HepG2 (cell line): ENCODE data around the gene APOC1. TPM values are rescaled to one million over a fixed set of nuclear protein-coding genes. Genes with fewer than 3 reads are reported as not detected.

Experiments
- ATAC-seq: fragments of 200-7000 bp; cut with Tn5 transposase; 3 replicates; pipeline ENCODE4 v1.9.1; 2020; ENCODE audit warnings: mild to moderate bottlenecking, moderate library complexity
- BruUV-seq: library from RNA; stranded (reverse); fragments of 400-500 nt; replicated peaks from 2 replicates; lab custom pipeline; 2021; lab: Mats Ljungman, UMichigan
- CTCF ChIA-PET: fragments of 300-600 bp; formaldehyde crosslinking; extraction: SDS; loops from one replicate; lab custom pipeline; 2021; ENCODE audit warnings: low total read pairs, inconsistent platforms, low intra/inter-chr PET ratio; lab: Yijun Ruan, JAX
- POLR2A ChIA-PET: fragments of 350-600 bp; sonication (Branson Sonifier 250); formaldehyde crosslinking; loops from one replicate; lab custom pipeline; 2020; ENCODE audit warnings: antibody characterized with exemption, inconsistent platforms; lab: Yijun Ruan, JAX
- DNase-seq: peaks from one replicate; pipeline ENCODE4 v3.0.0-alpha.2; 2015; ENCODE audit warnings: low spot score
- FAIRE-seq: peaks from 3 replicates; lab custom pipeline; 2011; peaks lifted over from hg19 to GRCh38; lab: Jason Lieb, UNC
- H2AFZ ChIP-seq: one replicate; pipeline ENCODE4 v1.6.1; 2011; ENCODE audit warnings: low read length, inconsistent platforms
- H3K27ac ChIP-seq: fragments of 300-600 bp; 3 replicates; pipeline ENCODE4 v1.8.0; 2011; ENCODE audit warnings: mixed run types, mild to moderate bottlenecking, mixed read lengths, low read length, inconsistent platforms; ENCODE audit not compliant: insufficient read depth; ENCODE audit errors: extremely low read length
- H3K27me3 ChIP-seq, 2 experiments: fragments of 200-600 bp in 1 of 2; 2 replicates in 1 of 2; 3 replicates in 1 of 2; pipeline versions ENCODE4 v1.6.0 to v1.8.0; 2011; ENCODE audit warnings: low read length in 2 of 2, mild to moderate bottlenecking in 2 of 2, moderate library complexity in 2 of 2, inconsistent platforms in 1 of 2; ENCODE audit not compliant: insufficient read depth in 2 of 2, control insufficient read depth in 1 of 2
- H3K36me3 ChIP-seq, 2 experiments: fragments of 200-600 bp in 1 of 2; replicated peaks in 1 of 2; 2 replicates in 1 of 2; 3 replicates in 1 of 2; pipeline versions ENCODE4 v1.5.1 to v1.8.0; 2011; ENCODE audit warnings: low read length in 2 of 2, inconsistent platforms in 1 of 2; ENCODE audit not compliant: insufficient read depth in 2 of 2, control insufficient read depth in 1 of 2
- H3K4me1 ChIP-seq: 2 replicates; pipeline ENCODE4 v1.5.1; 2012; ENCODE audit warnings: low read length, inconsistent platforms; ENCODE audit not compliant: insufficient read depth
- H3K4me2 ChIP-seq: 2 replicates; pipeline ENCODE4 v1.6.0; 2011; ENCODE audit warnings: low read depth, low read length, inconsistent platforms
- H3K4me3 ChIP-seq, 3 experiments: fragments of 200-600 bp in 1 of 3; sonication (generic), shearing (Covaris generic) in 1 of 3; replicated peaks in 1 of 3; 2 replicates each; pipeline ENCODE4 v1.5.1; 2011 to 2016; ENCODE audit warnings: low read length in 3 of 3, inconsistent platforms in 2 of 3, low read depth in 2 of 3, mild to moderate bottlenecking in 2 of 3, control low read depth in 1 of 3, mixed read lengths in 1 of 3; ENCODE audit not compliant: insufficient read depth in 1 of 3
- H3K79me2 ChIP-seq: one replicate; pipeline ENCODE4 v1.6.1; 2011; ENCODE audit warnings: low read length, inconsistent platforms; ENCODE audit not compliant: insufficient read depth
- H3K9ac ChIP-seq: 2 replicates; pipeline ENCODE4 v1.6.0; 2011; ENCODE audit warnings: mild to moderate bottlenecking, low read depth, low read length, inconsistent platforms; ENCODE audit not compliant: insufficient read depth
- H3K9me3 ChIP-seq: 2 replicates; pipeline ENCODE4 v1.5.1; 2012; ENCODE audit warnings: mild to moderate bottlenecking, low read length
- H4K20me1 ChIP-seq: 2 replicates; pipeline ENCODE4 v1.6.0; 2011; ENCODE audit warnings: inconsistent platforms, mild to moderate bottlenecking, low read length, moderate library complexity; ENCODE audit not compliant: insufficient read depth
- AGO2 ChIP-seq: fragments of 200-400 bp; formaldehyde crosslinking; optimal IDR thresholded peaks from 2 replicates; pipeline ENCODE3; 2017; ENCODE audit warnings: mild to moderate bottlenecking, low read depth, low read length, moderate library complexity
- CBX2 ChIP-seq, 2 experiments: fragments of 200-600 bp in 1 of 2; sonication (generic); formaldehyde crosslinking in 1 of 2; IDR thresholded peaks; 2 replicates each; pipeline versions ENCODE4 v1.7.0 to v1.8.1; 2018 to 2022; ENCODE audit warnings: low read depth in 2 of 2, low read length in 1 of 2, mild to moderate bottlenecking in 1 of 2, missing genetic modification reagents in 1 of 2
- MAFG ChIP-seq: sonication (generic); formaldehyde crosslinking; IDR thresholded peaks from 2 replicates; pipeline ENCODE4 v1.5.1; 2020; ENCODE audit warnings: mild to moderate bottlenecking, missing genetic modification reagents
- NONO ChIP-seq, 2 experiments: fragments of 450-650 bp in 1 of 2; sonication (generic) in 1 of 2; formaldehyde crosslinking in 1 of 2; IDR thresholded peaks in 1 of 2; conservative IDR thresholded peaks in 1 of 2; 2 replicates each; pipeline versions ENCODE4 v1.6.1 to v1.8.0; 2017 to 2022; ENCODE audit warnings: mild to moderate bottlenecking in 1 of 2, missing genetic modification reagents in 1 of 2, moderate library complexity in 1 of 2
- SP140L ChIP-seq: sonication (generic); formaldehyde crosslinking; IDR thresholded peaks from 2 replicates; pipeline ENCODE4 v1.4.0; 2020; ENCODE audit warnings: missing genetic modification reagents, borderline replicate concordance
- TOE1 ChIP-seq: sonication (generic); formaldehyde crosslinking; IDR thresholded peaks from 2 replicates; pipeline ENCODE4 v1.4.0; 2020; ENCODE audit warnings: mild to moderate bottlenecking, missing genetic modification reagents
- ZBTB3 ChIP-seq: sonication (generic); formaldehyde crosslinking; IDR thresholded peaks from 2 replicates; pipeline ENCODE4 v1.4.0; 2020; ENCODE audit warnings: low read depth, mild to moderate bottlenecking, moderate library complexity, missing genetic modification reagents, borderline replicate concordance
- ZBTB33 ChIP-seq: sonication (generic); formaldehyde crosslinking; IDR thresholded peaks from 2 replicates; pipeline ENCODE4 v1.4.0; 2020; ENCODE audit warnings: missing genetic modification reagents
- ZC3H13 ChIP-seq: sonication (generic); formaldehyde crosslinking; IDR thresholded peaks from 2 replicates; pipeline ENCODE4 v1.8.1; 2023; ENCODE audit warnings: mild to moderate bottlenecking, missing genetic modification reagents, moderate library complexity
- ZKSCAN1 ChIP-seq: fragments of 150-350 bp; IDR thresholded peaks from 2 replicates; pipeline ENCODE4 v1.6.1; 2014; ENCODE audit warnings: low read length
- ZNF121 ChIP-seq: sonication (generic); formaldehyde crosslinking; IDR thresholded peaks from 2 replicates; pipeline ENCODE4 v1.5.0; 2020; ENCODE audit warnings: mild to moderate bottlenecking, missing genetic modification reagents
- ZNF263 ChIP-seq: sonication (generic); formaldehyde crosslinking; IDR thresholded peaks from 2 replicates; pipeline ENCODE4 v1.4.0; 2020; ENCODE audit warnings: missing genetic modification reagents
- ZNF281 ChIP-seq: sonication (generic); formaldehyde crosslinking; IDR thresholded peaks from 2 replicates; pipeline ENCODE4 v1.4.0; 2020; ENCODE audit warnings: missing genetic modification reagents, borderline replicate concordance
- ZNF451 ChIP-seq: sonication (generic); formaldehyde crosslinking; IDR thresholded peaks from 2 replicates; pipeline ENCODE4 v1.5.0; 2020; ENCODE audit warnings: mild to moderate bottlenecking, missing genetic modification reagents
- ZNF770 ChIP-seq: sonication (generic); formaldehyde crosslinking; IDR thresholded peaks from 2 replicates; pipeline ENCODE4 v1.5.0; 2020; ENCODE audit warnings: mild to moderate bottlenecking, missing genetic modification reagents
- ZNF777 ChIP-seq: sonication (generic); formaldehyde crosslinking; IDR thresholded peaks from 2 replicates; pipeline ENCODE4 v1.4.0; 2020; ENCODE audit warnings: missing genetic modification reagents
- WGBS: methylation state at CpG from one replicate; pipeline ENCODE4 v1.1.6; 2017; ENCODE audit warnings: low lambda C conversion rate; 5-methylcytosine and 5-hydroxymethylcytosine counted together
- in situ Hi-C: cut with HindIII; loops from 2 replicates; pipeline ENCODE4 v1.10.0; 2017; ENCODE audit warnings: low pct_unique_long_range_greater_than_20kb; ENCODE audit not compliant: extremely low pct_ligation_motif_present
- intact Hi-C: fragments of 100-400 bp; cut with micrococcal nuclease; formaldehyde crosslinking; loops from one replicate; pipeline ENCODE4 v1.10.0; 2022; ENCODE audit not compliant: unreplicated experiment
- polyA plus RNA-seq, 8 experiments: library from polyadenylated mRNA; depleted of rRNA in 3 of 8; stranded (reverse) in 7 of 8; unstranded in 1 of 8; fragments of >200 nt; fragmentation: Illumina TruSeq in 4 of 8; extraction: Trizol in 4 of 8; gene quantifications; 2 replicates each; pipeline versions ENCODE4 v1.2.1 to v1.2.3, GENCODE V29; 2011 to 2016; ENCODE audit warnings: low read depth in 4 of 8, missing spikeins in 1 of 8, mixed read lengths in 1 of 8; ENCODE audit not compliant: insufficient read depth in 1 of 8
- total RNA-seq, 5 experiments: library from RNA; depleted of rRNA; stranded (reverse); fragments of >200 nt; fragmentation: Illumina TruSeq; extraction: Trizol; gene quantifications; 2 replicates each; pipeline ENCODE4 v1.2.3, GENCODE V29; 2016; ENCODE audit warnings: low read depth in 1 of 5

Gene APOC1
- total and polyA plus RNA-seq, 2 of the 13 experiments (the other 11 are each of a cell fraction or from before 2014, with no cell fraction given) = 600 to 1,235 TPM

- H3K36me3 ChIP-seq = peaks cover 20 to 49% of the 10 kb centered on the region in 2 experiments
- in situ Hi-C loops (no loop called here), intact Hi-C loops (no loop called here)
- no peak overlapping the region for H3K4me2 ChIP-seq
- H2AFZ ChIP-seq = no peak overlapping the region
- FAIRE-seq = no peak
- no peaks in the 10 kb centered on the region for H3K79me2 ChIP-seq
- no TSS peak for BruUV-seq
- peaks cover 27% of the 10 kb centered on the region for H3K4me1 ChIP-seq
- H3K27ac ChIP-seq = peak overlapping the region; percentile 35
- no peaks in the 10 kb centered on the region for H3K27me3 ChIP-seq
- no peaks in the 10 kb centered on the region for H4K20me1 ChIP-seq
- no peak for DNase-seq
- H3K9me3 ChIP-seq = no peaks in the 10 kb centered on the region
- ChIA-PET POLR2A (interaction anchor here (1.3 kb wide), 1 partner anchor 11 kb away, joined by 6 read pairs; the partner anchor contains the start of gene TOMM40), CTCF (no interaction called here)
- peak; percentile 14; the same call in 2 of the 3 replicates for ATAC-seq
- H3K4me3 ChIP-seq = no peak overlapping the region
- WGBS = 83% methylated on average over 8 of the region's 18 CpGs
- 0 out of 2 replicates have a peak overlapping the region, but pooled peaks have one; percentile 15 for H3K9ac ChIP-seq
- TF ChIP-seq TOE1 (CRISPR knock-in tag) (no peak), ZBTB33 (CRISPR knock-in tag) (peak; percentile 39; the same call in 1 of the 2 replicates), CBX2 (IDR thresholded peaks at IDR 0.05; ENCODE audit: low read depth, low read length) (no peak), CBX2 (CRISPR knock-in tag; IDR thresholded peaks at IDR 0.05; ENCODE audit: low read depth) (no peak), ZNF451 (CRISPR knock-in tag) (no peak), SP140L (CRISPR knock-in tag) (no peak), ZKSCAN1 (no peak), ZNF263 (CRISPR knock-in tag) (peak; percentile 14; the same call in 1 of the 2 replicates), NONO (IDR thresholded peaks at IDR 0.05) (no peak), NONO (CRISPR knock-in tag; conservative IDR thresholded peaks at IDR 0.05) (peak; percentile 45; the same call in 1 of the 2 replicates), ZC3H13 (peak; percentile 25; the same call in 1 of the 2 replicates), ZNF777 (no peak), ZBTB3 (CRISPR knock-in tag) (no peak), ZNF770 (0 out of 2 replicates have a peak, but pooled peaks have one; percentile 21), AGO2 (peak; percentile 35), ZNF281 (peak; percentile 67; the same call in 1 of the 2 replicates), MAFG (CRISPR knock-in tag) (no peak), ZNF121 (CRISPR knock-in tag) (peak; percentile 72)
Measured at GRCh38 chr19:44879309-44880065, 34.9 kb upstream of the APOC1 start.
